CD4-positive, CD25-positive, alpha-beta regulatory T cell (primary cell): Measurements from ENCODE around the gene HPCAL4. TPM values are rescaled to one million over a fixed set of nuclear protein-coding genes. Genes with fewer than 3 reads are reported as not detected.
A peak's percentile ranks its signal among the peaks of the same experiment; 100 is the strongest.

Experiments
- ATAC-seq, 2 donors: fragments of 150-1000 bp; cut with Tn5 transposase; one replicate each; pipeline ENCODE4 v1.10.0; 2021; ENCODE audit warnings: low read depth in 2 of 2, moderate number of reproducible peaks in 2 of 2, moderate library complexity in 1 of 2
- DNase-seq, 3 donors: peaks; one replicate each; pipeline versions ENCODE4 v3.0.0 to v3.0.0-alpha.2; 2012 to 2022; ENCODE audit warnings: mixed read lengths in 1 of 3
- H3K27ac ChIP-seq: one replicate; pipeline ENCODE4 v1.7.0; 2013; ENCODE audit warnings: mild to moderate bottlenecking, low read length; ENCODE audit not compliant: insufficient read depth, poor library complexity, severe bottlenecking
- H3K27me3 ChIP-seq: one replicate; pipeline ENCODE4 v1.7.0; 2013; ENCODE audit warnings: low read length; ENCODE audit not compliant: control insufficient read depth, insufficient read depth
- H3K36me3 ChIP-seq: one replicate; pipeline ENCODE4 v1.7.0; 2013; ENCODE audit warnings: mild to moderate bottlenecking, low read length, moderate library complexity; ENCODE audit not compliant: control insufficient read depth, insufficient read depth
- H3K4me1 ChIP-seq: 2 replicates; pipeline ENCODE4 v1.7.0; 2013; ENCODE audit warnings: mild to moderate bottlenecking, low read length; ENCODE audit not compliant: insufficient read depth, control insufficient read depth, poor library complexity, severe bottlenecking
- H3K4me3 ChIP-seq: one replicate; pipeline ENCODE4 v1.7.0; 2013; ENCODE audit warnings: low read depth, mild to moderate bottlenecking, low read length, moderate library complexity
- H3K9me3 ChIP-seq, 2 experiments: 1 replicate in 1 of 2; 2 replicates in 1 of 2; pipeline ENCODE4 v1.7.0; 2013; ENCODE audit warnings: low read length in 2 of 2, mild to moderate bottlenecking in 1 of 2, moderate library complexity in 1 of 2; ENCODE audit not compliant: control insufficient read depth in 2 of 2
- H3K27ac Mint-ChIP-seq, 3 donors: one replicate each; pipeline ENCODE4 v1.8.0; 2020 to 2022; ENCODE audit warnings: mild to moderate bottlenecking in 3 of 3, mixed read lengths in 3 of 3, moderate library complexity in 2 of 3
- H3K27me3 Mint-ChIP-seq: one replicate; pipeline ENCODE4 v1.8.0; 2022; ENCODE audit warnings: mild to moderate bottlenecking, mixed read lengths
- H3K36me3 Mint-ChIP-seq: one replicate; pipeline ENCODE4 v1.8.0; 2020; ENCODE audit warnings: mixed read lengths
- H3K4me1 Mint-ChIP-seq, 4 donors: one replicate each; pipeline ENCODE4 v1.8.0; 2020 to 2022; ENCODE audit warnings: mixed read lengths in 4 of 4, mild to moderate bottlenecking in 1 of 4
- H3K4me3 Mint-ChIP-seq, 4 donors: one replicate each; pipeline ENCODE4 v1.8.0; 2020 to 2022; ENCODE audit warnings: mild to moderate bottlenecking in 4 of 4, mixed read lengths in 4 of 4, moderate library complexity in 3 of 4
- H3K9me3 Mint-ChIP-seq, 7 donors: one replicate each; pipeline ENCODE4 v1.8.0; 2020 to 2022; ENCODE audit warnings: mixed read lengths in 7 of 7, mild to moderate bottlenecking in 3 of 7, moderate library complexity in 2 of 7
- polyA plus RNA-seq, 4 donors: library from polyadenylated mRNA; unstranded; fragments of 300-500 nt; fragmentation: Illumina TruSeq; gene quantifications; one replicate each; pipeline ENCODE4 v1.2.3, GENCODE V29; 2021
- total RNA-seq: library from RNA; stranded (reverse); gene quantifications from one replicate; pipeline ENCODE4 v1.2.3, GENCODE V29; 2022

The HPCAL4 gene
- total and polyA plus RNA-seq, 5 donors from 2014 or later, result 9.5 to 19.7 (median 13.8) TPM

DNA sequence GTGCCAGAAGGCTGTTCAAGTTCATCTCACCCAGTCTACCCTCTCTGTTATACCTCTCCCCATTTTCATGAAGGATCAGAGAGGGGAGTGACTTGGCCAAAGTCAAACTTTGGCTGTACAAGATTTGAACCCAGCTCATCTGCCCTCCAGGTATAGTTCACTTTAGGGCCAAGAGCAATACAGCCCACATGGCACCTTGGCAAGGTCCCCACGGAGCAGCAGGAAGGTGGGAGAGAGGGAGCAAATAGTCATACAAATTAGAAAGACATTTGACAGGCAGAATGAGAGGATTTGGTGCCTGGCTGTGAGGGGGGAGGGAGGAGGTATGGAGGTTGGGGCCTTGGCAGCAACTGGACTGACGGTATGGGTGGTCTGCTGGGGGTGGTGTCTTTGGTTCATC lies 1.0 kb downstream of the HPCAL4 start:
- no peaks in the 10 kb centered on the region for H3K36me3 ChIP-seq
- H3K4me3 ChIP-seq, result peak overlapping the region; percentile 48
- Mint-ChIP-seq H3K9me3 (peaks cover 0 to 1% (median 0%) of the 10 kb centered on the region in 7 donors), H3K27me3 (peaks cover 20% of the 10 kb centered on the region), H3K4me3 (peak overlapping the region; percentile 86 to 96 (median 90)), H3K27ac (peak overlapping the region in 2 of 3 donors; percentile 90 to 95), H3K36me3 (peaks cover 8% of the 10 kb centered on the region), H3K4me1 (peaks cover 5 to 57% (median 30%) of the 10 kb centered on the region in 4 donors)
- H3K9me3 ChIP-seq, result no peaks in the 10 kb centered on the region
- H3K27me3 ChIP-seq, result peaks cover 5% of the 10 kb centered on the region
- DNase-seq, result no peak
- no peak for ATAC-seq
- H3K4me1 ChIP-seq, result peaks cover 39% of the 10 kb centered on the region
- H3K27ac ChIP-seq, result no peak overlapping the region

DNA sequence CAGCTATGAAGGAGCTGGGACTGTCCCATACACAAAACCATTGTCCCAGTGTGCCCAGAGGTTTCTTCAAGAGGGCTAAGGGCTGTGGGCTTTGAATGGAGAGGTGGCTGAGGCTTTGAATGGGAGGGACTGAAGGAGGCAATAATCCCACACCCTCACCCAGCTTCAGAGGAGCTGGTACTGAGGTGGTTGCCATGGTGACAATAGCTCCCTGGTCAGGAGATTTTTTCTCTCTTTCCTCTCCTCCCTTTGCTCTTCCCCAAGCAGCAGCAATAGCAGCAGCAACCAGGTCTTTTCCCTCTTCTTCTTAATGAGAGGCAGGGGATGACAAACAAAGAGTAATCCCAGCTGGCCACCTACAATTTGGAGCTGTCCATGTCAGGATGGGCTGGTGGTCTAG lies 1.6 kb downstream of the HPCAL4 start:
- DNase-seq, result no peak
- H3K27me3 Mint-ChIP-seq, result peaks cover 17% of the 10 kb centered on the region
- peak overlapping the region in 1 of 3 donors; percentile 90 for H3K27ac Mint-ChIP-seq
- H3K9me3 Mint-ChIP-seq, result peaks cover 0 to 5% (median 0%) of the 10 kb centered on the region in 7 donors
- Histone ChIP-seq H3K27me3 (no peaks in the 10 kb centered on the region), H3K27ac (no peak overlapping the region), H3K4me1 (peaks cover 39% of the 10 kb centered on the region), H3K36me3 (no peaks in the 10 kb centered on the region), H3K4me3 (peak overlapping the region; percentile 32), H3K9me3 (no peaks in the 10 kb centered on the region)
- peaks cover 5 to 62% (median 34%) of the 10 kb centered on the region in 4 donors for H3K4me1 Mint-ChIP-seq
- peaks cover 8% of the 10 kb centered on the region for H3K36me3 Mint-ChIP-seq
- no peak for ATAC-seq
- peak overlapping the region; percentile 86 to 96 (median 90) for H3K4me3 Mint-ChIP-seq

DNA sequence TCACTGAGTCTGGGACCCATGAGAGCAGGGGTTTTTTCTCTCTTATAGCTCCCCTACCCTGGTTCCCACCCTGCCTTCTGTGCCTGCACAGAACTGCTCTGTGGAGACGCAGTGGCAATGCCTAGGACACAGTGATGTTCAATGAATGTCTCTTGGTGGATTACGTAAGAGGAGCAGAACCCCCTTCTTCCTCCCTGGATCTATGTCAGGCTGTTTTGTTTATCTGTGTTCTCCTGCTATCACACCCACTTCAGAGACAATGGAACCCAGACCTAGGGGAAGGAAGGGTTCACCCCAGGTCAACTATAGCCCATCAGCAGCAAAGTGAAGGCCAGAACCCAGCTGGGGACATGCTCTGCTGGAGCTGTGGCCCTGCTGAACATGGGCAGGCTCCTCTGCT lies 2.0 kb downstream of the HPCAL4 start:
- ATAC-seq, result no peak
- Mint-ChIP-seq H3K27me3 (peaks cover 17% of the 10 kb centered on the region), H3K9me3 (peaks cover 0 to 7% (median 0%) of the 10 kb centered on the region in 7 donors), H3K36me3 (peaks cover 8% of the 10 kb centered on the region), H3K27ac (peak overlapping the region in 1 of 3 donors; percentile 8), H3K4me1 (peaks cover 5 to 67% (median 34%) of the 10 kb centered on the region in 4 donors), H3K4me3 (peak overlapping the region in 2 of 4 donors; percentile 49 to 86)
- DNase-seq, result no peak
- Histone ChIP-seq H3K4me3 (no peak overlapping the region), H3K27ac (no peak overlapping the region), H3K27me3 (no peaks in the 10 kb centered on the region), H3K36me3 (no peaks in the 10 kb centered on the region), H3K4me1 (peaks cover 42% of the 10 kb centered on the region), H3K9me3 (no peaks in the 10 kb centered on the region)

DNA sequence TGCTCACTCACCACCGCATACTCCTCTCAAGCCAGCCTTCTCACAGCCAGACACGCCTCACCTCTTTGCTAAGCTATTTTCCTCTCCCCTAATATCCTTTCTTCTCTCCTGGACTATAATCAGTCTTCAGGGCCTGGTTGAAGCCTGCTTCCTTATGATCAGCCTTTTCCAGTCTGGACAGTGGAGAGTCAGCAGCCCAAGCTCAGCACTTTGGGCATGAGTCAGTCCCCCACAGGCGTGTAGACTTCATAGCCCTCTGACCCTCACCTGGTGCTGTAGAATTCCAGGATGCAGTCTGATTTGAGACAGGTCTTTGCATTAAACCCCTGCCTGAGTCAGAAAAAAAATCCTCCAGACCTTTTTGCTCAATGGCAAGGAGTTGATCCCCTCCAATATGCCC lies 2.5 kb downstream of the HPCAL4 start:
- ATAC-seq (no peak), DNase-seq (no peak)
- H3K36me3 Mint-ChIP-seq, result peaks cover 8% of the 10 kb centered on the region
- H3K9me3 Mint-ChIP-seq, result peaks cover 0 to 7% (median 0%) of the 10 kb centered on the region in 7 donors
- Histone ChIP-seq H3K9me3 (no peaks in the 10 kb centered on the region), H3K27me3 (no peaks in the 10 kb centered on the region), H3K27ac (no peak overlapping the region), H3K36me3 (no peaks in the 10 kb centered on the region), H3K4me3 (no peak overlapping the region), H3K4me1 (peaks cover 46% of the 10 kb centered on the region)
- peak overlapping the region in 2 of 4 donors; percentile 49 to 86 for H3K4me3 Mint-ChIP-seq
- H3K27me3 Mint-ChIP-seq, result peaks cover 17% of the 10 kb centered on the region
- peak overlapping the region in 2 of 3 donors; percentile 8 to 54 for H3K27ac Mint-ChIP-seq
- peaks cover 5 to 68% (median 32%) of the 10 kb centered on the region in 4 donors for H3K4me1 Mint-ChIP-seq

DNA sequence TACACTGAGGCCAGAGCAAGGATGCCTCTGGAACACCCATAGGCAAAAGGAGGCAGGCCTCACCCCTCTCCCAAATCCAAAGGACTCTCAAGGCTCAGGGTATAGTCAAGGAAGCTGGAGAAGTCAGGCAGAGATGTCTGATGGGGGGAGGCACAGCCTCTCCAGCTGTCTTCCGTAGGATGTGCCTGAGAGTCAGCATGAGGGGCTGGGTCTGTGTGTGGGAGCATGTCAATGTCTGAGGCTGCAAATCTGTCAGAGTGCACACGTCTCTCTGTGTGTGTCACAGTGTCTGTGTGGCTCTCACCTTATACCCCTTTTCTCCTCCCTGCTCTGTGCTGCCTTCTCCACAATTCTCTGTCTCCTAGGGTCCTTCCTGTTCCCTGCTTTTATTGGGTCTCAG lies 4.0 kb downstream of the HPCAL4 start:
- H3K27ac Mint-ChIP-seq, result peak overlapping the region in 2 of 3 donors; percentile 64 to 95
- peak overlapping the region in 1 of 4 donors; percentile 86 for H3K4me3 Mint-ChIP-seq
- peaks cover 5 to 72% (median 28%) of the 10 kb centered on the region in 4 donors for H3K4me1 Mint-ChIP-seq

DNA sequence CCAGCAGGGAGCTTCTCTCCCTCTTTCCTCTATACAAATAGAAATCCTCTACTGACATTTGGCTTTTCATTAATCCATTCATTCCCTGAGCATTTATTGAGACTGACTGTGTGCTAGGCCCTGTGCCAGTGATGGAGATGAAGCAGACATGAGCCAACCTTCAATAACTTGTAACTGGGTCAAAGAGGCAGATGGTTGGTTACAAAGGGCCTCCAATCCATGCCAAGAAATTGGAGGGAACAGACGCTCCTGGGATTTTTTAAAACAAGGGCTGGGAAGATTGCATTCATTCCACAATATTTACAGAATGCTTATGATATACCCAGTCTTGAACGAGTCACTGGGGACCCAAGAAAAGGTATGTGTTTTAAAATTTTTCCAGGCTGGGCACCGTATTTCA lies 6.2 kb downstream of the HPCAL4 start:
- no peaks in the 10 kb centered on the region for H3K36me3 ChIP-seq
- H3K9me3 ChIP-seq, result no peaks in the 10 kb centered on the region
- Mint-ChIP-seq H3K4me1 (peaks cover 7 to 75% (median 27%) of the 10 kb centered on the region in 4 donors), H3K9me3 (peaks cover 0 to 7% (median 0%) of the 10 kb centered on the region in 7 donors), H3K36me3 (peaks cover 15% of the 10 kb centered on the region), H3K27ac (peak overlapping the region; percentile 46 to 90 (median 81)), H3K4me3 (peak overlapping the region in 3 of 4 donors; percentile 17 to 75 (median 71)), H3K27me3 (peaks cover 8% of the 10 kb centered on the region)
- DNase-seq, result no peak
- H3K4me1 ChIP-seq, result peaks cover 51% of the 10 kb centered on the region
- no peak overlapping the region for H3K4me3 ChIP-seq
- H3K27me3 ChIP-seq, result no peaks in the 10 kb centered on the region
- H3K27ac ChIP-seq, result no peak overlapping the region
- no peak for ATAC-seq

More for the DNA sequence above, 4.0 kb downstream of the HPCAL4 start:
- Mint-ChIP-seq H3K9me3 (peaks cover 0 to 7% (median 0%) of the 10 kb centered on the region in 7 donors), H3K27me3 (peaks cover 10% of the 10 kb centered on the region), H3K36me3 (peaks cover 15% of the 10 kb centered on the region)
- DNase-seq (no peak), ATAC-seq (no peak)
- H3K36me3 ChIP-seq, result no peaks in the 10 kb centered on the region
- no peak overlapping the region for H3K4me3 ChIP-seq
- H3K4me1 ChIP-seq, result peaks cover 50% of the 10 kb centered on the region
- H3K9me3 ChIP-seq, result no peaks in the 10 kb centered on the region
- H3K27ac ChIP-seq, result no peak overlapping the region
- H3K27me3 ChIP-seq, result no peaks in the 10 kb centered on the region

DNA sequence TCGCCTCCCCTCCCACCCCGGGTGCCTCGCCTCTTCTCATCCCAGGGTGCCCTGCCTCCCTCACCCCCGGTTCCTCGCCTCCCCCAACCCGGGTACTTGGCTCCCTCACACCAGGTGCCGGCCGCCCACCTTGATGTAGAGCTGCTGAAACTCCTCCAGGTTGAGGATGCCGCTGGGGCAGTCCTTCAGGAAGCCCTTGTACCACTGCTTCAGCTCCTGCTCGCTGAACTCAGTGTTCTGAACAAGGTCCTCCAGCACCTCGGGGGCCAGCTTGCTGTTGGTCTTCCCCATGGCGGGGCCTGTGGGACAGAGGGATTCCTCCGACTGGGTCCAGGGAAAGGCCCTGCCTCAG lies 6.9 kb downstream of the HPCAL4 start:
- peak in 1 of 2 donors; percentile 6 for ATAC-seq
- H3K9me3 Mint-ChIP-seq, result peaks cover 0 to 7% (median 0%) of the 10 kb centered on the region in 7 donors
- Histone ChIP-seq H3K27me3 (no peaks in the 10 kb centered on the region), H3K36me3 (peaks cover 4% of the 10 kb centered on the region), H3K27ac (peak overlapping the region; percentile 8), H3K4me1 (peaks cover 45% of the 10 kb centered on the region), H3K4me3 (no peak overlapping the region), H3K9me3 (no peaks in the 10 kb centered on the region)
- DNase-seq, result no peak
- peaks cover 4% of the 10 kb centered on the region for H3K27me3 Mint-ChIP-seq
- H3K36me3 Mint-ChIP-seq, result peaks cover 17% of the 10 kb centered on the region
- peak overlapping the region in 3 of 4 donors; percentile 56 to 75 (median 71) for H3K4me3 Mint-ChIP-seq
- peaks cover 5 to 73% (median 21%) of the 10 kb centered on the region in 4 donors for H3K4me1 Mint-ChIP-seq
- peak overlapping the region; percentile 81 to 90 (median 88) for H3K27ac Mint-ChIP-seq
